ENCODE measurements around the gene FAHD1. TPM values are rescaled to one million over a fixed set of nuclear protein-coding genes. Genes with fewer than 3 reads are reported as not detected.

The FAHD1 gene
- 15.1 TPM for polyA plus RNA-seq (2012; ENCODE audit: insufficient read depth, insufficient read length)

DNA sequence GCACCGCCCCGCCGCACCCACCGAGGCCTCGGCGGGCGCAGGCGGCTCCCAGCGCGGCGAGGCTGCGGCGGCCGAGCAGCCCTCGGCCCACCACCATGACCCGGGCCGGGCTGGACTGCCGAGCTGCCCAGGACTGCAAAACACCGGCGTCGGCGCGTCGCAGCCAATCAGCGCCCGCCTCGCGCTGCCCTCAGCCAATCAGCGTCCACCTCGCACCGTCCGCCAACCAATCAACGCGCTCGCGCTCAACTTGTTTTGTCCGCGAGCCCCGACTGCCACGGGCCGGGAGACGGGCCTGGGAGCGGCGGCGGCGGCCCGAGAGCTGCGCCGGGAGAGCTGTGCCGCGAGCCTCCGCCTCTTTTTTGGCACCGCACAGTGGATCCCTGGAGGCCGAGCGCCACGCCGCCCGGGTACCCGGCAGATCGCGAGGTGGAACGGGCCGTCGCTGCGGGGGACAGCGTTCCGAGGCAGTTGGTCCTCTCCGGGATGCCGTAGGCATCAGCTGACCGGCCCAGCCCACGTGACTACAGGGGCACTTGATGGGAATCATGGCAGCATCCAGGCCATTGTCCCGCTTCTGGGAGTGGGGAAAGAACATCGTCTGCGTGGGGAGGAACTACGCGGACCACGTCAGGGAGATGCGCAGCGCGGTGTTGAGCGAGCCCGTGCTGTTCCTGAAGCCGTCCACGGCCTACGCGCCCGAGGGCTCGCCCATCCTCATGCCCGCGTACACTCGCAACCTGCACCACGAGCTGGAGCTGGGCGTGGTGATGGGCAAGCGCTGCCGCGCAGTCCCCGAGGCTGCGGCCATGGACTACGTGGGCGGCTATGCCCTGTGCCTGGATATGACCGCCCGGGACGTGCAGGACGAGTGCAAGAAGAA is at the start of gene FAHD1, which contains the start of gene HAGH:
FAHD1 (plus strand) TSS at position 516 of the 883 bp plus-strand sequence; CDS start at position 549, 33 bp downstream.
HAGH (minus strand) TSS at position 135 of the 883 bp plus-strand sequence; CDS start at position 97, 38 bp downstream.
- peak; percentile 87 for DNase-seq (ENCODE audit: low read depth, low spot score)
- peak within 1 kb of the TSS; percentile 96 for H3K4me3 ChIP-seq (ENCODE audit: low read length)

GRCh38 chr16:1777375-1778199 is 49.4 kb upstream of the FAHD1 start:
- H3K4me3 ChIP-seq (ENCODE audit: low read length) = no peak overlapping the region
- no peak for DNase-seq (ENCODE audit: low read depth, low spot score)

DNA sequence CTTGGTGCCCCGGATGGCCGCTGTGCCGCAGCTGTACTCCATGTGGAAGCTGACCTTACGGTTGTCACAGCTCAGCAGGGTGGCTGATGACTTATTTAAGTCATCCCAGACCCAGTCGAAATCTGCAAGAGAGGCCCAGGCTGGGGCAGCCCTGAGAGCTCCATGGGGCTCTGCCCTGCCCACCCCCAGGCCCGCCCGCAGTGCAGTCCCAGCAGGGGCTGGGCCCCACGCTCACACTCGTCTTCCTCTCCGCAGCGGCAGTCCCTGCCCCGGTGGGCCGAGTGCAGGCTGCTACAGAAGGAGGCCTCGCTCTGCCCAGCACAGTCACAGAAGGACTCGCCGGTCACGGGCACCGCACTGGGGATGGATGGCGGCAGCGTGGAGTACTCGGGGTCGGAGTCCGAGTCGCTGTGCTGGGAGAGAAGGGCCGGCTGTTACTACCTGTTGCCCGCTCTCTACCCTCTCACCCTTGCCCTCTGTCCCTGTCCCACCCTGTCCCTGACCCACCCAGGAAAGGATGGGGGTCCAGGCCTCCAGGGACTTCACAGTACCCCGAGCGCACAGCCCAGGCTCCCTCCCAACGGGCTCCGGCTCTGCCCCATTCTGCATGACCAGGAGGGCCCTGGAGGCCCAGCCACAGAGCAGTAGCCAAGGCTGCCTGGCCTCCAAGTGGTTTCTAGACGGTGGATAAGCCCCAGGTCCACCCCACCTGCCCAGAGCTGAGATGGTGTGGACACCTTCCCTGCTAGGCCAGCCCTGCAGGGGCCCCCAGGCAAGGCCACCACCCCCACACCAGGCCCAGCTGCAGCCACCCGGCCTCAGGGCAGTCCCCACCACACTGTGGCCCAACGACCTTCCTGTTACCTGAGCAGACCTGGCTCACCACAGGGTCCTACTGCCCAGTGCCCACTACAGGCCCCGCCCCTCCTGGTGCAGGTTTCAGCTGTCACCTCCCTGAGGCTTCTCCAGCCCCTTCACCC is 48.5 kb upstream of the FAHD1 start:
- no peak for DNase-seq (ENCODE audit: low read depth, low spot score)
- H3K4me3 ChIP-seq (ENCODE audit: low read length) = no peak overlapping the region

GRCh38 chr16:1779234-1779701 is 47.7 kb upstream of the FAHD1 start:
- no peak for DNase-seq (ENCODE audit: low read depth, low spot score)
- H3K4me3 ChIP-seq (ENCODE audit: low read length) = no peak overlapping the region

GRCh38 chr16:1779741-1780676 is 47.0 kb upstream of the FAHD1 start:
- DNase-seq (ENCODE audit: low read depth, low spot score) = no peak
- H3K4me3 ChIP-seq (ENCODE audit: low read length) = no peak overlapping the region

DNA sequence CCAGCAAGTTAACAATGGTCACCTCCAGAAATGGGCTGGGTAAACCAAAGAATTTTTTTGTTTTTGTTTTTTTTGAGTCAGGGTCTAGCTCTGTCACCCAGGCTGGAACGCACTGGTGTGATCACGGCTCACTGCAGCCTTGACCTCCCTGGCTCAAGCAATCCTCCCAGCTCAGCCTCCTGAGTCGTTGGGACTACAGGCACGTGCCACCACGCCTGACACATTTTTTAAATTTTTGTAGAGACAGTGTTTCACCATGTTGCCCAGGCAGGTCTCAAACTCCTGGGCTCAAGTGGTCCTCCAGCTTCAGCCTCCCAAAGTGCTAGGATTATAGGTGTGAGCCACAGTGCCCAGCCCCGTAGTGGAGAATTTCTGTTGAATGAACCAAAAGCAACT is 46.3 kb upstream of the FAHD1 start:
- H3K4me3 ChIP-seq (ENCODE audit: low read length) = no peak overlapping the region
- DNase-seq (ENCODE audit: low read depth, low spot score) = no peak

GRCh38 chr16:1781254-1781653 is 45.8 kb upstream of the FAHD1 start:
- no peak for DNase-seq (ENCODE audit: low read depth, low spot score)
- H3K4me3 ChIP-seq (ENCODE audit: low read length) = peak overlapping the region; percentile 75

DNA sequence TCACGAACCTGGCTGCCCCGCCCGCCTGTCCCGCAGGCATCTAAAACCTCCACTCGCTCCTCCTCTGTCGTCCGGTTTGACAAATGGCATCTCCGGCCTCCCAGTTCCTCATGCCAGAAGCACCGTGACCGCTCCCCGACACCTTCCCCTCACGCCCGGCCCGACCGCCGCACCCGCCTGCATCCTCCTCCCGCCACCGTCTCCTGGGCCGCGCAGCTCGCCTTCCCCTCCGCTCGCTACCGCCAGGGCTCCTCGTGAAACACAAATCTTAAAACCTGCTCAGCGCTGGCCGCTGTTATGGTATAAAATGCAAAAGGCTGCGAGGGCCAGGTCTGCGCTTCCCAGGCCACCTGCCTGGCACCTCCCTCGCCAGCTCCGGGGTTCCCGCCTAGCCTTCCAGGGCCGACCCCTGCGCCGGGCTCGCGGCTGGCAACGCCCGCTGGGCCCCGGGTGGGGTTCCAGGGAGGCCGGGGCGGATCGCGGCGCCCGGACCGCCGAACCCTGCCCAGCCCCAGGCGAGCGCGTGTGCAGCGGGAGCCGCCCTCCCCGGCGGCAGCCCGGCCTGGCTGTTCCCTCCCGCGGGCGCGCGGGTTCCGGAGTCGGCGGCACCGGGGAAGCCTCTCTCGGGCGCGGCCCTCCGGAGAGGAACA is 45.1 kb upstream of the FAHD1 start:
- H3K4me3 ChIP-seq (ENCODE audit: low read length) = peak overlapping the region; percentile 75
- DNase-seq (ENCODE audit: low read depth, low spot score) = no peak

DNA sequence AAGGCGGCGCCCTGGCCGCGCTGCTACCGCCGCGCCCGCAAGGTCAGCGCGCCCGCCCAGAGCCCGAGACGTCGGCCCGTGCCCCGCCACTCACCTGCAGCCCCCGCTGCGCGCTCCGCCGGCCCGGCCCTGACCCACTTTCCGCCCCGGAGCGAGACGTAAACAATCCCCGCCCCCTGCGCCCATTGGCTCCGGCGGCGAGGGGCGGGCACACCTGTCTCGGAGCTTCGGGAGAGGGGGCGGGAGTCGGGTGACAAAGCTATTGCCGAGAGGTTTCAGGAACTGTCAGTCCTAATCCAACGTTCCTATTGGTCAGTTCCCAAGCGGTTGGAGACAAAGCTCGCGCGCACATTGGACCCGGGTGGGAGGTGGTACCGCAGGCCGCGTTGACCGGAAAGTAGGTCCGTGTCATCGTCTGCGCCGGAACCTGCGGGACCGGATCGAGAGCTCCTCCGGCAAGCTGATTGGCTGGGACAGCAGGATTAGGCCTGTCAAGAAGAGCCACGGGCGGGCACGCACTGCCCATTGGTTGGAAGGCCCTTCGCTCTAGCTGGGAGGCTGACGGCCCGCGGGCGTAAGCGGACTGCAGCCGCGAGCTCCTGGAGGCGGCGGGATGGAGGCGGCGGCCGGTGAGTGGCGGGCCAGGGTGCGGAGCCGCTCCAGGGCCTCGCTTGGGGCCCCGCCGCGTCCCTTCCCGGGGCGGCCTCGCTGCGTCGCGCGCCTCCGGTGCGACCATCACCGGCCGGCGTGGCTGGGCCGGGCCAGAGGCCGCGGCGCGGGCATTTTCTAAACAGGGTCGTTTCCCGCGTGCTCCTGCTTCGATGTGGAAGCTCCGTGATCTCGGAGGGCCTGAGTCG is 44.4 kb upstream of the FAHD1 start, which contains the start of the genes NUBP2 and SPSB3:
NUBP2 (plus strand) TSS at position 553 of the 857 bp plus-strand sequence; CDS start at position 614, 61 bp downstream.
SPSB3 (minus strand) TSS at position 164 of the 857 bp plus-strand sequence. CDS start 1,088 bp downstream, outside the sequence.
- H3K4me3 ChIP-seq (ENCODE audit: low read length) = peak within 1 kb of the TSS; percentile 75

DNA sequence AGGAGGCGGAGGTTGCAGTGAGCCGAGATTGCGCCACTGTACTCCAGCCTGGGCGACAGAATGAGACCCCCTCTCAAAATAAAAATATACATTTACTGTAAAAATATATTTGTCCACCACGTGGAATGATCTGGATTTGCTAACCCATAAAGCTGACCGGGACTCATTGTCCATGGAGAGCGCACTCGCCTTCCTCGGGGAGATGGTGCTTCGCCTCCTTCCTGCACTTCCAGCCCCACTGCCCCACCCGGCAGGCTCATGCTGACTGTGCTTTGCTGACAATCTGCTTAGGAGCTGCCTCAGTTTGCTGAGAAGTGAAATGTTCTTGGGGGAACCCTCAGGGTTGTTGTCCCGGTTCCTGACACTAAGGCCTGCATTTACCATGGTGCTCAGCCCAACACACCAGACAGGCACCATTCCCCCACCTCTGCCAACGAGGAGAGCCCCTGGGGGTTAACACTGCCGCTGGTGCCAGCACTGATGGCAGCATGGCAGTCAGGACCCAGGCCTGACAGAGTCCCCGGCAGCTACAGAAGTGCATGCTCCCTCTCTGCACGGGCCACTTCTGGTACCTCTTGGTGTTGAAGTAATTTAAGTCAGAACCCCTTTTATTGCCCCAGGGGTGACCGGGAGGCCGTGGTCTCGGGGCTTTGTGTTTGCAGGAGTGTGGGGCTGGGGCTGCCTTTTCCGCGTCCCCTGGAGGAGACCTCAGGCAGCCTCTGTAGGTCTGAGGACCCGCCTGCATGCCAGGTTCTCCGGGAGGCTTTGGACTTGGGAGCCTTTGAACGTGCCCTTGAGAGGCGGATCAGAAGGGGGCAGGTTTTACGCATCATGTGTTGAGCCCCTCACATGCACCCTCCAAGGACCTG is 41.8 kb upstream of the FAHD1 start:
- H3K4me3 ChIP-seq (ENCODE audit: low read length) = no peak overlapping the region
- no peak for DNase-seq (ENCODE audit: low read depth, low spot score)

More for the DNA sequence above, 44.4 kb upstream of the FAHD1 start, which contains the start of the genes NUBP2 and SPSB3:
- DNase-seq (ENCODE audit: low read depth, low spot score) = peak; percentile 100

DNA sequence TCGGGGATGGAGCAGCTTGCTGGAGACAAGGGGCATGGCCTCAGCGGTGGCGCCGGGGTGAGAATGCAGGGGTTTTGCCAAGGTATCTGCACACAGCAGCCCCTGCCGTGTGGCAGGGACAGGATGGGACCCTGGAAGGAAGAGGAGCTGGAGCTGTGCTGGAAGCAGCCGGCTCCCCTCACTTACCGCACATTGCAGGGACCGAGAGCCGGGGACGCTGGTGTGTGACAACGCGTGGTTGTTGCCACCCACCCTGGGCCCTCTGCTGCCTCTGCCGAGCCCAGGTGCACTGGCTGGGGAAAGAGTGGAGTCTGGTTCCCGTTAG is 41.2 kb upstream of the FAHD1 start:
- no peak overlapping the region for H3K4me3 ChIP-seq (ENCODE audit: low read length)
- no peak for DNase-seq (ENCODE audit: low read depth, low spot score)

DNA sequence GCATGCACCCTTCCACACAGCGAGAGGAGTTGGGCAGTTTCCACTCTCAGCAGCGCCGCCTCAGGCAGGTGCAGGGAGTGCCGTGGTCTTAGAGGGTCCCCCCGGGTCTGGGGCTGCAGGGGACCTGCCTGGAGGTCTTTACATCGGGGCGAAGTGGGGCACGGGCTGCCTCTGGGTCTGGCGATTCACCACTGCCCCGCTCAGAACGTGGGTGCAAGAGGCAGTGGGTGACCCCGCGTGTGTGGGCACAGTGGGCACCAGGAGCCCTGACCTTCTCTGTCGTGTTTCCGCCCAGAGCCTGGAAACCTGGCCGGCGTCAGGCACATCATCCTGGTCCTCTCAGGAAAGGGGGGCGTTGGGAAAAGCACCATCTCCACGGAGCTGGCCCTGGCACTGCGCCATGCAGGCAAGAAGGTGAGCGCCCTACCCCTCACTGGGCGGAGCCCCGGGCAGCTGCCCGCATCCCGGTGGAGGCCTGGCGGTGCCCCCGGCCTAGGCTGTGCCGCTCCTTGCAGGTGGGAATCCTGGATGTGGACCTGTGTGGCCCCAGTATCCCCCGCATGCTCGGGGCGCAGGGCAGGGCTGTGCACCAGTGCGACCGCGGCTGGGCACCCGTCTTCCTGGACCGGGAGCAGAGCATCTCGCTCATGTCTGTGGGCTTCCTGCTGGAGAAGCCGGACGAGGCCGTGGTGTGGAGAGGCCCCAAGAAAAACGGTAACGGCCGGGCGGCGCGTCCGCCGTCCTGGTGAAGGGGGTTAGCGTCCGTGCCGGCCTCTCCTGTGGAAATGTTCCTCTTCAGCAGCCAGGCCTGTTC is 40.6 kb upstream of the FAHD1 start:
- H3K4me3 ChIP-seq (ENCODE audit: low read length) = no peak overlapping the region
- DNase-seq (ENCODE audit: low read depth, low spot score) = no peak

DNA sequence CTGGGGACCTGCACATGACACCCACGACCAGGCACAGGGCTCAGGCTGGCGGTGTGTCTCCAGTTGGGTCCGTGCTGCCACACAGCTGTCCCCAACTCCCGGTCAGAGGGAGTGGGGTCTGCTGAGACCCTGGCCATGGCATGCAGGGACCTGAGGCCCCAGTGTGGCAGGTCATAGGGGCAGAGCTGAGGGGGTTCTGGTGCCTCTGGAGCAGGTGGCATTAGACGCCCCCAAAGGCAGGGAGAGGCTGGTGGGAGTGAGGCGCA is 40.0 kb upstream of the FAHD1 start:
- DNase-seq (ENCODE audit: low read depth, low spot score) = no peak
- H3K4me3 ChIP-seq (ENCODE audit: low read length) = no peak overlapping the region

- no peak for DNase-seq (ENCODE audit: low read depth, low spot score)
- H3K4me3 ChIP-seq (ENCODE audit: low read length) = no peak overlapping the region
These were observed 39.5 kb upstream of the FAHD1 start for GRCh38 chr16:1787322-1788094.

All from Jurkat, Clone E6-1 (cell line).